Transverse colon (tissue), 4 donors: ENCODE results near the gene CSNK1D.
A peak's percentile ranks its signal among the peaks of the same experiment; 100 is the strongest.

Experiments
- EP300 ChIP-seq: sonication (generic); formaldehyde crosslinking; IDR thresholded peaks from one replicate; pipeline ENCODE4 v1.6.1; 2017; ENCODE audit warnings: antibody characterized with exemption, low read depth
- POLR2A ChIP-seq: fragments of 450-650 bp; IDR thresholded peaks from one replicate; pipeline ENCODE4 v1.6.1; 2016; ENCODE audit warnings: antibody characterized with exemption, mild to moderate bottlenecking, moderate library complexity
- POLR2AphosphoS5 ChIP-seq, 3 donors: sonication (generic); formaldehyde crosslinking; IDR thresholded peaks; one replicate each; pipeline ENCODE4 v1.6.1; 2016; ENCODE audit warnings: antibody characterized with exemption in 3 of 3
- TF ChIP-seq, protein P1 (sequence below), 5 experiments: fragments of 200-600 bp in 3 of 5; fragments of 450-650 bp in 2 of 5; sonication (generic) in 3 of 5; IDR thresholded peaks; 1 replicate in 2 of 5; 2 replicates in 3 of 5; pipeline ENCODE4 v1.5.1; 2016 to 2017; ENCODE audit warnings: antibody characterized with exemption in 5 of 5, inconsistent platforms in 3 of 5, mild to moderate bottlenecking in 2 of 5, moderate library complexity in 1 of 5

- TF ChIP-seq, protein P1, sequence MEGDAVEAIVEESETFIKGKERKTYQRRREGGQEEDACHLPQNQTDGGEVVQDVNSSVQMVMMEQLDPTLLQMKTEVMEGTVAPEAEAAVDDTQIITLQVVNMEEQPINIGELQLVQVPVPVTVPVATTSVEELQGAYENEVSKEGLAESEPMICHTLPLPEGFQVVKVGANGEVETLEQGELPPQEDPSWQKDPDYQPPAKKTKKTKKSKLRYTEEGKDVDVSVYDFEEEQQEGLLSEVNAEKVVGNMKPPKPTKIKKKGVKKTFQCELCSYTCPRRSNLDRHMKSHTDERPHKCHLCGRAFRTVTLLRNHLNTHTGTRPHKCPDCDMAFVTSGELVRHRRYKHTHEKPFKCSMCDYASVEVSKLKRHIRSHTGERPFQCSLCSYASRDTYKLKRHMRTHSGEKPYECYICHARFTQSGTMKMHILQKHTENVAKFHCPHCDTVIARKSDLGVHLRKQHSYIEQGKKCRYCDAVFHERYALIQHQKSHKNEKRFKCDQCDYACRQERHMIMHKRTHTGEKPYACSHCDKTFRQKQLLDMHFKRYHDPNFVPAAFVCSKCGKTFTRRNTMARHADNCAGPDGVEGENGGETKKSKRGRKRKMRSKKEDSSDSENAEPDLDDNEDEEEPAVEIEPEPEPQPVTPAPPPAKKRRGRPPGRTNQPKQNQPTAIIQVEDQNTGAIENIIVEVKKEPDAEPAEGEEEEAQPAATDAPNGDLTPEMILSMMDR (IDR thresholded peaks at IDR 0.05) = no peak
- TF ChIP-seq EP300 (no peak), POLR2AphosphoS5 (IDR thresholded peaks at IDR 0.05) (peak; percentile 48 to 88 (median 72)), POLR2A (peak; percentile 84)
Measured at GRCh38 chr17:82228278-82228841, 45.1 kb downstream of the CSNK1D start.
